Stimulated activated CD8-positive, alpha-beta memory T cell treated with anti-CD3 and anti-CD28 coated beads, Interleukin-12 subunit alpha, Interleukin-12 subunit beta, amount 100 ng/mL, for 4 hours (primary cell): Measurements from ENCODE around the gene NPAS2.

Experiments
- DNase-seq: peaks from one replicate; pipeline ENCODE4 v3.0.0-alpha.2; 2020; ENCODE audit warnings: low read depth

The NPAS2 gene

GRCh38 chr2:100906679-100907078 is 86.7 kb downstream of the NPAS2 start:
- no peak for DNase-seq

DNA sequence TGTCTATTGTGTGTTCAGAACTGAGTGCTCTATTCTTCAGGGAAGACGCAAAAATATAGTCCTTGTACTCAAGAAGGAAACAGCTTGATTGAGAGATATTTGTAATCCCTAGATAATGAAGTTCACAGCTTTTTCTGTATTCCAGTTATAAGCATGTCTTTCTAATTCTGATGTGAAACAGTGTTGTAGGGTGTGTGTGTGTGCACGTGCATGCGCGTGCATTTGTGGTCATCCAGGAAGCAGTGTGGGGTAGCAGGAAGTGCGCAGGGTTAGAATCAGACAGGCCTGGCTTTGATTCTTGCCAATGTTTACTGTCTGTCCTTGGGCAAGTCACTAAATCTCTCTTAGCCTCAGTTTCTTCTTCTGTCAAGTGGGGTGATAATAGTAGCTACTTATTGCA is 87.9 kb downstream of the NPAS2 start:
- DNase-seq: no peak

DNA sequence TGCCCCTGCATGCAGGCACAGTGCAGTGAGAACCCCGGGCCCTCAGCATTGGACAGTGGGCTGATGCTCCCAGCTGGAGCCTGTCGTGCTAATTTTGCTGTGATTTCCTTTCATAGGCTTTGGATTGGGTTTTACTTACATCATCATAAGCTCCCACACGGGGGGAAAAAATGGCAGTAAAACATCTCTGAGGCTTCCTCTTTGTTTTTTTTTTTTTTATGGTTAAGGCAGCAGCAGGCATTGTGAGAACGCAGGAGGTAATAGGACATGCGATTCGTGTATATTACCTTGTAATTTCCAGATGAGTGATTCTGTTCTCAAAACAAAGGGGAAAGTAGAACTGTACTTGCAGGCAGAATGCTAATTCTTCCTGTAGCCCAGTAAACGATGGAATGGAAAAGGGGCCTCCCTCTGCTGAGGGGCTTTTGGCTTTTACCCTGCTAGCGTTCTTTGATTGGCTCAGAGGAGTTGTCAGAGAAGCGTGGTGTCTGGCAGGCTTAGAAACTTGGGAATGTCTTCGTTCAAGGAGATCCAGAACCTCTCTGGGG is 89.7 kb downstream of the NPAS2 start:
- no peak for DNase-seq

DNA sequence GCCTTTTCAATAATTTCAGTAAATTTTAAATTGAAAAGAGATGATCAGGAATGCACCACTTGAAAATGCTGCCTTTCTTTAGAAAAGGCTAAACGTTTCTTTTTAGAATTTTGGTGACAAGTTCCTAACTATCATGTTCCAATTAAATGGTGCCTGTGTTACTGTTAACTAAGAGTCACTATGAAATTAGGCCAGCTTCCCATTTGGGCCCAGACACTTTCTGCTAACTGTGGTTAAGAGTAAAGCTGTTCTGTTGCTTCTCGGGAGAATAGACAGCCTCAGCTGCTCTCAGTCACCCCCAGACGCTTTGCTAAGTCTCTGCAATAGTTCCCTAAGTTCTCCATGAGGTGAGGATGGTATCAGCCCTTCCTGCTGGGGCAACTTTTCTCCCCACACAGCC is 90.2 kb downstream of the NPAS2 start:
- no peak for DNase-seq

- DNase-seq: no peak
These were observed 99.4 kb downstream of the NPAS2 start for GRCh38 chr2:100919316-100919715.

DNA sequence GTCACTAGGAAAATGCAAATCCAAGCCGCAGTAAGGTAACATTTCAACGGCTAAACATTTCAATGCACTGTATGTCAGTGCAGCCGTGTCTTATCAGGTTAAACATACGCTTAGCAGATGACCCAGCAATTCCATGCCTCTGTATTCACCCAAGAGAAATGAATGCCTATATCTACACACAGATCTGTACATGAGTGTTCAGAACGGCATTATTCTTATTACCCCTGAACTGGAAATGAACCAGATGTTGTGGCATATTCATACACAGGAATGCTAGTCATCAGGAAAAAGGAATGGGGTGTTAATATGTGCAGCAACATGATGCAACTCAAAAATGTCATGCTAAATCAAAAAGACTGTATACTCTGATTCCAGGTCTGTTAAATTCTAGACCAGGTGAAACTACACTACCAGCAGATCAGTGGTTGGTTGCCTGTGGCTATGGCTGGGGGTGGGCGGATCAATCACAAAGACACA is 101.8 kb downstream of the NPAS2 start:
- DNase-seq: no peak

DNA sequence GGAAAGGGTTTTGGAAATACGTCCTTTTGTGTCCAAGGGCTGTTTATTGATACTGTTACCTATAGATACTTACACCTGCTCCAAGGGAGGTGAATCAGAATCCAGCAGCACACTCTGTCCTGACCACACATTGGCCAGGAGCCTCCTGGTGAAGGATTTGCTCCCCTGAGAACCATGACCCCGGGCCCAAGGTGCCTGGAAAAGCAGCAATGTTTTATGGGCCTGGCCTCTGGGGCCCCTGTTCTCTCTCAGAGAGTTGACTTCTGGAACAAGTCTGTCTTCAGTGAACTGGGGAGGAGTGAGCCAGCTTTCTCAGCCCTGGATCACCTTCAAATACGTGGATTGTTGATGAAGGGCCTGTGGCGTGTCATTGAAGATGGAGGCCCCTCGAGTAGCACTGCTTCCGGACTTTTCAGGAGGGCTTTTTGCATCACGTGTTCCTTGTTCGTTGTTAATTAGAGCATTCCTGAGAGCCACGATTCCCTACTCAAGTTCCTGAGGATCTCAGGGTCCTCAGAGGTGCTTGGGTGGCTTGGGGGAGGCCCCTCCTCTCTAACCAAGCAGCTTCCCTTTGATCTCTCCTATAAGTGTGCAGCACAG is 103.6 kb downstream of the NPAS2 start:
- DNase-seq: no peak

GRCh38 chr2:100924122-100924519 is 104.2 kb downstream of the NPAS2 start:
- no peak for DNase-seq

GRCh38 chr2:100924520-100925451 is 104.8 kb downstream of the NPAS2 start:
- DNase-seq: no peak

DNA sequence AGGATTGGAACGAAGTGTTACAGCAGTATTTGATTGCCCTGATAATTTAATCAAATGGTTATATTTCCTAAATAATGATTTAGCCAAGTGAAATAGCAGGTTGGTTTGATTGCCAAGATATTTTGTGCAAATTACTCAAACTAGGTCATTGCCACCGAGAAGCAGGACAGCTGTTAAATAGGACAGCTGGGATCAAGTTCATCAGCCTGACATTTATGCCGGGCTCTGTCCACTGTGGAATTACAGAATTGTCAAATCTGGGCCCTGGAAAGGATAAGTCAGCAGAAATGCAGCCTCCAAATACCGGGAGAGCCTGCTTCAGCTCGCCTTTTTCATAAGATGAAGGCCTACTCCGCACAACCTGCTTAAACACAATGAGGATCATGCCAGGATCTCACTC is 108.3 kb downstream of the NPAS2 start:
- DNase-seq: no peak

DNA sequence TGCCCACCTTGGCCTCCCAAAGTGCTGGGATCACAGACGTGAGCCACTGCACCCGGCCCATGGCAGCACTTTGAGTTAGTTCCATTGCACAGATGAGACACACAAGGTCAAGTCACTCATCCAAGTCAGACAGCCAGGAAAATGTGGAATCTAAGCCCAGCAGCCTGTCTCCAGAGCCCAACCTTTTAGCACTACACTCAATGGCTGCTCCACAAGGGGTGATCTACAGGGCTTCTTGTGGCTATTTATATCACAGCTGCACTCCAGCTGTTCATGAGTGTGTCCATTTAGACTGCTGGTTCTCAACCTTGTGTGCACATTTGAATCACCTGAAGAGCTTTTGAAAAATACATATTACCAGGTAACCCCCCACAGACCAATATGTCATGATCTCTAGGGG is 109.2 kb downstream of the NPAS2 start:
- DNase-seq: no peak

DNA sequence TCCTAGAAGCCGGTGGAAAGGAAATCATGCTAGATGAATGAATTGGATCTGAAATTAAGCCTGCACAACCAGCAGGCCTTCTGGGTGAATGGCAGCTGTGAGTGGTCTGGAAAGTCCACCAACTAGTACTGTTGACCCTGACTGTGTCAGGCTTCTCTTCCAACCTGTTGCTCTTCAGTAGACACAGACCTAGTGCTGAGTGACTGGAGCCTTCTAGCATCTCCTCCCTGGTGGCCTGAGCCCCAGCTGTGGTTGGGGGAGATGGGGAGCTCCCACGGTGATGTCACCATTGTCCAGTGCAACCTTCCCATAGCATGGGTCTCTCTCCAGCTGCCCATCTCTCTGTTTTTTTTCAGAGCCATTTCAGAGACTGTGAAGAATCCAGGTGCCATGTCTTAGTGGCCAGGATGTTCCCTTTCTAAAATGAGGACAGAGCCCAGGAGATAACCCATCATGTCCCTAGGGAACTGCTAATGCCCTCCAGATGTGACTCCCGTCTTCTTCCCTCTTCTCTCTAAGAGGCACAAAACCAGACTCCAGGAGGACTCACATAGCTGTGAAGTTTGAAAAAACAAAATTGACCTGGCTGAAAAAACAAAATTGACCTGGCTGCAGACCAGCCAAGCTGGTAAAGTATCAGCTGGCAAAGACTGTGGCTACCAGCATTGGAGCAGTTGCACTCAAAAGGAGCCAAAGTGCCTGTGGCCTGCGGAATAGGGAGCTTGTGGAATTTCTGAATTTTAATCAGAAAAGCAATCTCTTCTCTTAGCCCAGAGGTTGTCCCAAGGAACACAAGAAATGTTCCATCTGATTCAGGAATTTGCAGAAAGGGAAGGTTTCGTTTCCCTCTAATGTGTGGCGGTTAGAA is 114.8 kb downstream of the NPAS2 start:
- DNase-seq: no peak

- DNase-seq: no peak
These were observed 115.4 kb downstream of the NPAS2 start for GRCh38 chr2:100935372-100935752.

DNA sequence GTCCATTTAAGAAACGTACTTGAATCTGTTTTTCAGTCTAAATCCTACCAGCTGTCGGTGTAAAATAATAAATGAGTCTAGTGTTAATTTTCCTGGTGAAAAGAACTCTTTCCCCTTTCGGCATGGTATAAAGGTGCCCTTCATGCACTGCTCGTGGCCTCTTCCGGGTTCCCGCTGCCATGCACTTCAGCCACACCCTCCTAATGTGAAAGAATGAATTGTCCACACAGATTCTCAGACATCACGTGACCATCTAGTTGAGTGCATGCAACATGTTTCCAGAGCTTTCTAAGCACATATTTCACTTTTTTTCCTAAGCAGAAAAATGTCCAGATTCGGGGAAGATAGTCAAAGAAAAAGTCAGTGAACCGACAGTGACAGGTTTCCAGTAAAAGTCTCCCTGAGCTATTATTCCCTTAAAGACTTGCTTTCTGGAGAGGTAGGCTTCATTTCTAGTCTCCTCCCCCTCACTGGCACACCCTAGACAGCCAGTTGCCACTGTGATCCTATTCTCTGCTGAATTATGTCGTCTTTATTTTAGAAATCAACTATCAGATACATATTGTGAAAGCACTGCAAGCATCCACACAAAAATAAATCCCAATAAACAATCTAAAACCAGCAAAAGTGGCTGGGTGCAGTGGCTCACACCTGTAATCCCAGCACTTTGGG is 116.3 kb downstream of the NPAS2 start:
- DNase-seq: no peak

DNA sequence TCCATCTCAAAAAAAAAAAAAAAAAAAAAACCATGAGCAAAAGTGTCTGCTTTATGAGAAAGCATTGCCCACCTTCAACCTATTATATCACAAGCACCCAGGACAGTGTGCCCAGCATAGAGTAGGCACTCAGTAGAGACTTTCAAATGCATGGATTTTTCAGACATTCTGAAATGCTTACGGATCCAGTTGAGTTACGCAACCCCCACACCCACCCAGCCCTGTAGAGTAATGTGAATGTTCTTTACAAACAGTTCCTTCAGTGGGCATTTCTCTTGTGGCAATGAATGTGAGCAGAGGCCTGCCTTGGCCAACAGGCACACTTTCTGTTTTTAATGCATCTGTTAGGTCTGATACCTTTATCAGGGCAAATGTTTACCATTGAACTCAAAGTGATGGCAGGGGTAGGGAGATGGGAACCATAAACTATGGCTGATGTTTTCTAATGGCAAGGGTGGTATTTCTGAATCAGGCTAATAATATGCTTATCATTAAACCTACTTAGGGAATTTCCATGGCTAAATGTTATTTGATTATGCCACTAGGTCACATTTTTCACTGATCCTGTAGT is 117.1 kb downstream of the NPAS2 start:
- no peak for DNase-seq

DNA sequence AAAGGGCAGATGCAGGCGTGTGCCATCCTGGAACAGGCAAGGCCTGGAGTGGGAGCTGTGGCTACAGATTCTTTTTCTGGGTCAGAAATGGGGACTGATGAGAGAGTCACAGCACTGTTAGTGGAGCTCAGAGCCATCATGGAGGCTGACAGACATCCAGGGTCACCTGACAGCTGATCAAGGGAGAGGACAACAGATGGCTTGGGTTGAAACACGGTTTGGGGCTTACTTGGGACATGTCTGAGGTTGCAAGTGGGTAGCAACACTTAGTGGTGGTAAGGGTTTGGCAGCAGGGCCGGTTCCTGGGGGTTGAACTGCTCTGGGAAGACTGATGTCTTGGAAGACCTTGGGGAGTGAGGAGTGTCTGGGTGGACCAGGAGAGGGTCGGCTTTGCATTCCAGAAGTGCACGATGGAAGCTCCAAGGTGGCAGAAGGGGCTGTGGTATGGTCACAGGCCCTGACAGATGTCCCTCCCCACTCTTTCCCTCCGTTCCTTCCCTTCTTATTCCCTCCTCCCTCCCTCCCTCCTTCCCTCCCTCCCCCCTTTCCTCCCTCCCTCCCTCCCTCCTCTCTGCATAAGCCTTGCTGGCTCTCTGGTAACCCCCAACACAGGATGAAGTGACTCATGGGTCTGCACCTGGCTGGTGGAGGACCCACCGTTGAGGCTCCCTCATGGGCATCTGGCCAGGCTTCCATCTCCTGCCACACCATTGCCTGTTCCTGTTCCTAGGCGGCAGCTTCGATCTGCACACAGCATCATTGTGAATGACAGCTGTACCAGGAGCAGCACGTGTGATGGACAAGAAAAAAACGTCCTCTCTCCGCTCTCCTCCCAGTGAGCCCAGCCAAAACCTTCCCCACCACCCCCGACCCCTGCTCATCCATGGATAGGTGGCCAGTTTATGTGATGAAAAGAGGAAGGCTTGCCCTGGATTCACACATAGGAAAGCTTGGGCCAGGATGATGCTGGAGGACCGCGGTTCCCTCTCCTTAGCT is 118.4 kb downstream of the NPAS2 start:
- DNase-seq: no peak

DNA sequence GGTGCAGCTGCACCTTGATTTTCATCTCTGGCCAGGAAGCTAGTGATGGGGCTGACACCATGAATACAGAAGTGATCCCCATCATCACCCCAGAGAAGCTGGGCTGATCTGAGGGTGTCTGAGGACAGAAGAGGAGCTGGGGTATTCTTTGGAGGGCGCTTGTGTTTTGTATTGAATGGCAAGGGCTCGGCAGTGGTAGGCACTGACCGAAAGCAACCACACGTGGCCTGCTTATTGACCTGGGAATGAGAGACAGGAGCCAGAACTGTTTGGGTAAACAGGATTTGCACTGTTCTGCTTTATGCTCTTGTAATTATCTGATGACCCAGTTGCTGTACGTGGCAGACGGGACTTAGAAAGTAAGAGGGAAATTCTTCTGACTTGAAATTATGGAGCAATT is 119.5 kb downstream of the NPAS2 start:
- no peak for DNase-seq

DNA sequence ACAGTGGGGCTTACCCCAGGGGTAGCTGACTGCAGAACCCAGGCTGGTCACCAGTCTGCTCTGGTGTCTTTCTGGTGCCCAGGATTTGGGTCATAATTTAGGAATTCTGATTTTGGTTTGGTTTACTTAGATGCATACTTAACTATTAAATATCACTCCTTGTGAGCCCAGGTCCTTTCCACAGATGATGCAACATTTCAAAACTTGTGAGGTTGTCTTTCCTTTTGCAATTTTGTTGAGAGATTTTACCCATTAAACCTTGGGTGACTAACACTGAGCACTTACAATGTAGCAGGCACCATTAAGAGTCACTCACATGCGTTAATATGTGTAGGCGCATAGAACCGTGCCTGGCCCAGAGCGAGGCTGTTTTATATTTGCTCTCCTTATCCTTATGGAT is 120.3 kb downstream of the NPAS2 start:
- DNase-seq: no peak

DNA sequence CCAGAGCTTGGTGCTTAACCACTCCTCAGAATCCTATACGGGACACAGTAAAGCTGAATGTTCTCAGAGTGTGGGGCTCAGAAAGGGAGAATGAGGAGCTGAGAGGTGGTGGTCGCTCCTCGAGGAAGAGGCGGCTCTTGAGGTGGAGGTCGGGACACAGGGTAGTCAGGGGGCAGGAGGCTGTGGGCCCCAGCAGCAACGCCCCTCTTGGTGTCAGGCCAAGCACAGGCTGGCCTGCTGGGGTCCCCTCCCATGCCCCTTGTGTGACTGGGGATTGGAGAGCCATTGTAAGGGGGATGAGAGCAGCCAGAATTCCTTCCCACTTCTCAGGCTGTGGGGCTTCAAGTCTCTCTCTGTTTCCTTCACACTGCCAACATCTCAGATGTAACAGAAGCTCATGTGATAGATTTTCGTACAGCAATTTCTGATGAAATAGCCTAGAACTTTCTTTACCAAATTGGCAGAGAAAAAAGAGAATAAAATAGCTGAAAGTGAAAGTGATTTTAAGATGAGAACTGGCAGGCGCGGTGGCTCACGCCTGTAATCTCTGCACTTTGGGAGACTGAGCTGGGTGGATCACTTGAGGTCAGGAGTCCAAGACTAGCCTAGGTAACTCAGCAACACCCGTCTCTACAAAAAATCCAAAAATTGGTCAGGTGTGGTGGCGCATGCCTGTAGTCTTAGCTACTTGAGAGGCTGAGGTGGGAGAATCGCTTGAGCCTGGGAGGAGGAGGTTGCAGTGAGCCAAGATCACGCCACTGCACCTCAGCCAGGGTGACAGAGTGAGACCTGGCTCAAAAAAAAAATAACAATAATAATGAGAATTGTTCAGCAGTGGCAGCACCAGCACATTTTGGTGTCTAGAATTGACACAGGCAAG is 121.1 kb downstream of the NPAS2 start:
- DNase-seq: no peak
